ENCODE results near the gene PIBF1.
"Not testable (repeated sequence)": the region's sequence is repeated elsewhere in the genome, so short reads cannot be mapped to it uniquely, and the experiment has no call there.

PIBF1 gene

DNA sequence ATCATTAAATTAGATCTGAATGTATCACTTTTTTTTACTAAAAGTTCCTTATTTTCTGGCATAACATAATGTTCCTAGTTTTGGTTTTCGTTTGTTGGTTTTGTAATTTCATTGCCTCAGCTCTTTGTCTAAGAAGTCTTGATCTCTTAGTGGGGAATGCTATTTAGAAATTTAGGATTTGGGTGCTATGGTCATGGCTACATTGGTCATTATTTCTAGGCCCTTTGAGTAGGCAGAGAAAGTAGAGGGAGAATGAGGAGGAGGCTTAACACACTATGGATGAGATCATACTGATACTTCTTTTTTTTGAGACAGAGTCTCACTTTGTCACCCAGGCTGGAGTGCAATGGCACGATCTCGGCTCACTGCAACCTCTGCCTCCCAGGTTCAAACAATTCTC, 41.8 kb downstream of the PIBF1 start:
- DNase-seq: no peak

DNA sequence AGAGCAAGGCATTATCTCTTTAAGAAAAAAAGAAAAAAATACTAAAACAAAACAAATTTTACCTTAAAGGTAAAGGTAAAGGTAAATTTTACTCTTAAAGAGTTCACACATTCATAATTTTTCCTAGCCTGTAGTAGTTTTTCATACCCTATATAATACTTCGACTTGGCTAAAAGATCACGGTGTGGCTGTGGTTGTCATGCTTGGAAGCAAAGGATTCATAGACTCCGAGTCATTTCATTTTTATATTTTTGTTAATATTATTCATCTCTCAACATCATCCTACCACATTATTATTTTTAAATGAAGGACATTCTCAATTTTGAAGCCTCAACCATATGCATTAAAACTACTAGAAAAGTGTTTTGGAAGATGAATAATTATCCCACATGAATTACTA, 52.7 kb downstream of the PIBF1 start:
- no peak for DNase-seq

DNA sequence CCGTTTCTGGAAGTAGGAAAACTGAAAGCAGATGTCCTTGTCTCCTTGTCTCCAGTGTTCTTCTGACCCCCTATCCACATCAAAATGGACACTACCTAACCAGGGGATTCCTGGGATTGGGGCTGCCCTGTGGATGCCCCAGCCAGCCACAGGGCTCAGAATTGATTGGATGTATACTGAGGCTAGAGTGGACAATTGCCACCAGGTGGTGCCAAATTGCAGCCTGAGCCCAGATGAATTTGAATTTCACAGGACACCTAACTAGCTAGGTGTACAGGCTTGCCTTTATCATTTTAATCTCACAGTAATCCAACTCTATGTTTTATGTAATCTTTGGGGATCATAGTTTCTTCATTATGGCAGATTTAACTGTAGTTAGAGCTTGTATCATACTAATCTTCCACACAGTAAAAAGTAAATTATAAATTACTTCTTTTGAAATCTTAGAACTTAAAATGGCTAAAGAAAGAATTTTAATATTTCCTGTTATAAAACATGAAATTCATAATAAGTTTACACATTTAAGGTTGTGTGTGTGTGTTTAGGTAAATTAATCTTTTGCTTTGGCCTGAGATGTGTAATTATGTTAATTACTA, 58.0 kb downstream of the PIBF1 start:
- no peak for DNase-seq

DNA sequence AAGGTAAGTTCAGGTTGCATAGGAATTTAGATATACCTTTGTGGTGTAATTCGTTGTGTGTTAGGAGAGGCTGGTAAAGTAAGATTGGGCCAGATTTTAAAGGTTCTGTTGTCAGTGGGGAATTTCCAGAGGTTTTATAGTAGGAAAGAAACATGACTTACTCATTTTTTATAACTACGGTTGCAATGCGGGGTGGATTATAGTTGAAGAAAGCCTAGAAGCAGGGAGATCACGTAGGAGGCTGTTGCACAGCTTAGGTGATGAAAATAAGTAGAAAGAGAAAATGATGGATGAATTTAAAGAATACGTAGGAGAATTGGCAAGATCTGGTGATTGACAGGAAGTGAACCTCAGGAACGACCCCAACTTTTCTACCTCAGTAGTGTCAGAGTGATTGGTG, 61.1 kb downstream of the PIBF1 start:
- no peak for DNase-seq

DNA sequence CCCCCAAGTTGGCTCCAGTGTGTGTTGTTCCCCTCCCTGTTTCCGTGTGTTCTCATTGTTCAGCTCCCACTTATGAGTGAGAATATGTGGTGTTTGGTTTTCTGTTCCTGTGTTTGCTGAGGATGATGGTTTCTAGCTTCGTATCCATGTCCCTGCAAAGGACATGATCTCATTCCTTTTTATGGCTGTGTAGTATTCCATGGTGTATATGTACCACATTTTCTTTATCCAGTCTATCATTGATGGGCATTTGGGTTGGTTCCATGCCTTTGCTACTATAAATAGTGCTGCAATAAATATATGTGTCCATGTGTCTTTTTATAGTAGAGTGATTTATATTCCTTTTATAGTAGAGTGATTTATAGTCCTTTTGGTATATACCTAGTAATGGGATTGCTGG, 63.2 kb downstream of the PIBF1 start:
- DNase-seq: not testable (repeated sequence)

DNA sequence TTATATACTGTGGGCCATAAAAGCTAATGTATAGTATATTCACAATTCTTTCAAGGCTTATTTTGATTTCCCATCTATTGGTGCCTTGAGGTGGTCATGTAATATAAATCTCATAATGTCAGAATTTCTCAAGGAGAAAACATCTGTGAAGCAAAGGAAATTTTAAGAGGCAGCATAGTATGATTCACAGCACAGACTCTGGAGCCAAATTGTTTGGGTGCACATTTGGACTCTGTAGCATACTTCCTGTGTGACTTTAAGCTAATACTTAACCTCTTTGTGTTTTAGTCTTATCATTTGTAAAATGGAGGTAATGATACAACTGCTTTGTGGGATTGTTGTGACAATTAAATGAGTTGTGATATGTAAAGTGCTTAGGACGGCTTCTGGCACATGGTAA, 67.6 kb downstream of the PIBF1 start:
- DNase-seq: no peak

DNA sequence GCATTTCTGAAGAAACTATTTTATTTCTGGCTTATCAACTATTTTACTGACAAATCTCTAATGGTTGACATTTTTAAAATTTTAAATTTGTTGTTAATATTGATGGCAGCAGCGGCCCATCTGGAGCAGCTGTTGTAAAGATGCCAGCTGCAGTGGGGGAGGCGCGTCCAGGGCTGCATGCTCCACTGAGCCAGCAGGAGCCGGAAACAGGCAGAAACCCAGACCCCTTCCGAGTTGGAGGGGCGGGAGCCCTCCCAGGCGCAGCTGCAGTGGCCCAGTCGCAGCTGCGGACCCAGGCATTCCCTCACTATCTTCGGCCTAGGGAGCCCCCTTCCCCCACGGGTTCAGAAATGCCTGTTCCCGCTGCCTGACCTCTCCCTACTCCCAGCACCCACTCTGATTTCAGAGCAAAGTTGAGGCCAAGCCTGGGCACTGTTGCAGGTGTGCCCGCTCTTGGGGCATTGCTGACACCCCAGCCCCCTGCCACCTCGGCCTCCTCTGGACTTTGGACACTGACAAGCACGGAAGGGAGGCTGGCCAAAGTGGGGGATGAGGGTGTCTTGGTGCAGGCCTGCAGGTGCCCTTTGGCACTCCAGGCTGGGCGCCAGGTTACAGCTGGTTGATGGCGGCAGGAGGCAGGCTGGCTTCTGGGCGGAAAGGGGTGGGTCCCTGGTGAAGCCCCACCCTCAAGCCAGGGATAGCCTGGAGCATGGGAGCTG, 69.2 kb downstream of the PIBF1 start:
- DNase-seq: no peak

DNA sequence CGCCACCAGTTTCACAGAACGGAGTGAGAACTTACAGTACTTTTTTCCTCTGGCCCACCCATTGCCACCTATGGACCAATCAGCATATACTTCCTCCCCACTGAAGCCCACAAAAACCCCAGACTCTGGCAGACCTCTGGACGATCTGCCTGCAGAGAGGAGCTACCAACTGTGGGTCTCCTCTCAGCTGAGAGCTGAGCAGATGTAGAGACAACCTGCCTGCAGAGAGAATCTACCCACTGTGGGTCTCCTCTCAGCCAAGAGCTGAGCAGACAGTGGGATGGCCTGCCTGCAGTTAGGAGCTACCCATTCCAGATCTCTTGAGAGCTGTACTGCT, 69.7 kb downstream of the PIBF1 start:
- DNase-seq: no peak

DNA sequence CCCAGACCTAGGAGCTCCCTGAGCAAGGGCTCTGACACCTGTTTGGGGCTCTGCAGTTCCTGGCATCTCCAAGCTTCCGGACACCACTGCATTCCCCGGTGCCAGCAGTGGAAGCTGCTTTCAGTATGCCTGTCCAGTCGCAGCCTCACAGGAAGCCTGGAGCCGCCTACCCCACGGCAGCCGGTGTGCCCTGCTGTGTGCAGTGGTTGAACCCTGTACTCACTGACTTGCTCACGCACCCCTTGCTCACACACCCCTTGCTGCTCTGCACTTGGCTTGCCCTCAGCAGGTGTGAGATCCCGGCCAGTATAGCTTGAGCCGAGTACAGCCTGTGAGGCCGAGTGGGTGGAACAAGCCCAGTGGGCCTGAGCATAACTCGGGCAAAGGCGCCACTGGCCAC, 70.3 kb downstream of the PIBF1 start:
- DNase-seq: no peak

DNA sequence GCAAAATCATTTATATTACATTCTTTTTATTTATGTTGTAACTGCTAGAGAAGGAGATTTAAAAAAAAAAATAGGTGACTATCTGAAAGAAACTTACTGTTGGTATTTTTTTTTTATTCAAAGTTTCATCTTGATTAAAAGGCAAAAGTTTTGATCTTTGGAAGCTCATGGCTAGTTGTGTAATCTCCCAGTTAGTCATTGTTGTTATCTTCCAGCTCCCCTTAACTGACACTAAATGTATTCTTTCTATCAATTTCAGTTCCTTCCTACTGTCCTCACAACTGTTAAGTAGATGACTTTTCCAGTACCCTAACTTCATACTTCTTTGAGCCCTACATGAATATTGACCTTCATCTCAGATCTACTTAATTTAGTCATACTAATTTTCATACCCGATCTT, 71.1 kb downstream of the PIBF1 start:
- no peak for DNase-seq

DNA sequence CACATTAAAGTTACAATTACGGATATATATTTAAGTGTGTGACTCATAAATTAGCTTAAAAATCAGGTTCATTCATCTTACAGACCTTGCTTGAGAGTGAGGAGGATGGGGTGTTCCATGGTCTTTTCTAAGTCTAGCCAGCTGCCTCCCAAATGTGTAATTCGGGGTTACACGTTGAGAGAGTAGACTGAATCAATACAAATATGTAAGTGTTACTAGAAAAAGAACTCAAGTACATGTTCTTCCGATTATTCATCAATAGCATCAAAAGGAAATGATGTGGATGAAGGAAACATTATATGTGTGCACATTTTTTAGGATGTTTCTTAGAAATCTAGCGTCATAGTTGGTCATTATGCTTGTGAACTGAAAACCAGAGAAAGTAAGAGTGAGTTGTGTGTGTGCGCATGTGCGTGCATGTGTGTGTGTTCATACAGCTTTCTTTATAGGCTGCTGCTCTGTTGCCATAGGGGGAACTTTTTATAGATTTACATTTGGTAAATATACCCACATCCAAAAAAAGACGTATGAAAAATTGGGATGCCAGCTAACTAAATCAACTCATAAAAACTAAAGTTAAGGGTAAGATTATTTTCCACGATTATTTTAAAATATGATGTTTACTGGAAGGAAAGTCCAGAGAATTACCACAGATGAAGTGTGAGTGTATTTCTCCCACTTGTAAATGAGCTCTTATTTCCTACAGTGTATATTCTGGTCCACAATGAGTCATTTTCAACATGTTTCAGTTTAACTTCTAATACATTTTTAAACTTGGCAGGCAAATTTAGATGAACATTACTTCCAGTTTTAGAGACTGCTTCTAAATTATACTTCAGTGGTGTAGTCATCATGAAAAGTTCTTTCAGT, 82.4 kb downstream of the PIBF1 start:
- DNase-seq: no peak

DNA sequence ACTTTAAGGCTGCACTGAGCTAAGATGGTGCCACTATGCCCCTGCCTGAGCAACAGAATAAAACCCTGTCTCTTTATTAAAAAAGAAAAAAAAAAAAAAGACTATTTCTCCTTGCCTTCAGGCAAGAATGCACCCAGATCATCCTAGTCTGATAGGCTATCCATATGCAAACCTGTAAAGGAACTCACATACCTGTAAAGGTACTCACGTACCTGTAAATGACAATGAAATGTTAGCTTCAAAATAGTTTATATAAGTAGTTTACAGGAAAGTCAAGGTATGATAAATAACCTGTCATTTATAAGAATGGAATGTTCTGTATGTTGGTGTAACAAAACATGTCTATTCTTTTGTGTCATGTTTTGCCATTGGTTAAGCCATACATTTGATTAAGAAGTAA, 86.3 kb downstream of the PIBF1 start:
- DNase-seq: no peak

DNA sequence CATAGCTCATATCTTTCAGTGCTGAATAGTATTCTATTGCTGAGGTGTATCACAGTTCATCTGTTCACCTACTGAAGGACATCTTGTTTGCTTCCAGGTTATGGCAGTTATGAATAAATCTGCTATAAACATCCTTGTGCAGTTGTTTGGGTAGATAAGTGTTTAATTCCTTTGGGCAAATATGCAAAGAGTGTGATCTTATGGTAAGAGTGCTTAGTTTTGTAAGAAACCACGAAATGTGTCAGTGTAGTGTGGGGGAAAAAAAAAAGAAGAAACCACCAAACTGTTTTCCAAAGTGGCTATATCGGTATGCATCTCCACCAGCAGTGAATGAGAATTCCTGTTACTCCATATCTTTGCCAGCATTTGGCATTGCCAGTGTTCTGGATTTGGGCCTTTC, 93.3 kb downstream of the PIBF1 start:
- DNase-seq: no peak

DNA sequence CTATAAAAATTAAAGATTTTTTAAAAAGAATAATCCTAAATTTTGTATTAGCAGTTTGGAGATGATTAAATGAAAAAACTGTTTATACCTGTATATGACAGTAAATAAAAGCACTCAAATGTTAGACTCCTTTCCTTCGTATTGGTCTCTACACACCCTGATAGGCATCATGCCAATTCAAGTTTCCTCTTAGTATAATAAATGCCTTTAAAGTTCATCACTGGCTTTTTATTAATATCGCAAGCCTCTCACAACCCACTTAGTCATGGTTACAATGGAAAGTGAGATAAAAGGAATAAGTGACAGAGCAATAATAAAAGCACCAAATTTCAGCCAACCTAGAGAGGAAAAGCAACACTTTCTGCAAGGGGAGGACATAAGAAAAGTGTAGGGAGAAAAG, 102.2 kb downstream of the PIBF1 start:
- no peak for DNase-seq

DNA sequence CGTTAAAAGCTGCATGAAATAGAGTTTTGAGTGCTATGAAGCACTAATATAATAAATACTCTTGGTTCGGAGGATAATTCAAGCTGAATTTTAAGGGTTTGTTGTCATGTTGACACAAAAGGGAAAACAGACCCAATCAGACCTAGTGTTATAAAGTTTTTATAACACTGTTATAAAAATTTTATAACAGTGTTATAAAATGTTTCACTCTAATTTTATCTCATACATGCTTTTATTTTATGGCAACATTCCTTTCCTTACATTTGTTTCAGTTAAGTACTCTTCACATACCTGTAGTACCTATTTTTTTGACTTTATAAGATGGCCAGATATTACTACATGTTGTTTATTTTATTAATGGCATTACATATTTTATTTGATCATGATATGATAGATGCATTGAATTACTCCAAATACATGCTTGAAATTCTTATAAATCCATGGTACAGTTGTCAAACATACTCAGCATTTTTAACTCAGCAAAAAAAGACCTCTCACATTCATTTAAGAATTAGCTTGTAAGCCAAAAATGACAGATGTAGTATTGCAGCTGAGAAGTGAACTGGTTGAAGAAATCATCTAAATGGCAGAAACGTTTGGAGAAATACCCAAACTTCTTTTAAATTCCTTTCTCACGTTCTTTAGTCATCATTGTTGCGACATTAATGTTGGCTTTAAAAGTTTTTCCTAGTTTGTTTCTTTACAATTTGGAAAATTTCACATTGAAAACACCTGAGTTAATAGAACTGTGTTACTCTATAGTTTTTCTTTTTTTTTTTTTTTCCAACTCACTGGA, 104.5 kb downstream of the PIBF1 start:
- DNase-seq: no peak

DNA sequence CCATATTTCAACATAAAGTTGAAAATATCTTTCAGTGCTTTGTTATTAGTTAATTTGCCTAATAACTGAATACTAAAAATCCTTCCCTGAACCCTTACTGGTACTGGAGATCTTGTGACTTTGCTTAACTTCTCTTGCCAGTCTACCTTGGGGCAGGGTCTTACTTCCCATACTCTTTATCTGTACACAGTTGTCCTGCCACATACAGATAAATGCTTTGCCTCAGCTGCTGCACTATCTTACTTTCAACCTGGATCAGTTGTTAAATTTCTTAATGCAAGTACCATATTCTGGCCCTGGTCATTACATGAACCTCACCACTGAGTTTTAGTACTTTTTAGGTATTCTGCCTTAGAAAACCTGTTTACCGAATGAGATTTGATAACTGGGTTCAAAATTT, 107.6 kb downstream of the PIBF1 start:
- DNase-seq: no peak

DNA sequence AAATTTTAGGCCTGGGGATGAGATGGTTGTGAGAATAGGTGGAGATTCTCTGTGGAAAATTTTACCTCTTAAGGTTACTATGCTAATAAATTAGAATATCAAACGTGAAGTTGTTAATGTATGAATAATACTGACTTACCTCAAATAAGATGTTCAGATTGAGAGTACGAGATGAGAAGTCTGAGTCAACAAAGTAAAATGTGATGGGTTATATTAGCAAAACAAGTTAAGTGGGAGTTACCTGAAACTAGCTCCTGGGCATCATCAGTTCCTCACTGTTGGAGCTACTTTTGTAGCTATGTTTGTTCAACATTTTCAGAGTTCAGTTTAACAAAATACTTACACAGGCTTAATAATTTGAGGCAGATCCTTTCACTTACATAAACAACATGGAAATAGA, 108.6 kb downstream of the PIBF1 start:
- DNase-seq: no peak

DNA sequence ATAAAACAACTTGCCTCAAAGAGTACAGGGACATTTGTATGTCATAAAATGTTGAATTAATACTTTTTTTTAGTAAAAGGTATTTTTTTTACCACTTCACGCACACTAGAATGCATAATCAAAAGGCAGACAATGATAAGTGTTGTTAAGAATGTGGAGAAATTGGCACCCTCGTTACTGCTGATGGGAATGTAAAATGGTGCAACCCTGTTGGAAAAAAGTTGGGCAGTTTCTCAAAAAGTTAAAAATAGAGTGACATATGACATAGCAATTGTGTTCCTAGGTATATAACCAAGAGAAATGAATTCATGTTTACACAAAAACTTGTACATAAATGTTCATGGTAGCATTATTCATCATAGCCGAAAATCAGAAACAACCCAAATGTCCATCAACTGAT, 109.5 kb downstream of the PIBF1 start:
- no peak for DNase-seq

DNA sequence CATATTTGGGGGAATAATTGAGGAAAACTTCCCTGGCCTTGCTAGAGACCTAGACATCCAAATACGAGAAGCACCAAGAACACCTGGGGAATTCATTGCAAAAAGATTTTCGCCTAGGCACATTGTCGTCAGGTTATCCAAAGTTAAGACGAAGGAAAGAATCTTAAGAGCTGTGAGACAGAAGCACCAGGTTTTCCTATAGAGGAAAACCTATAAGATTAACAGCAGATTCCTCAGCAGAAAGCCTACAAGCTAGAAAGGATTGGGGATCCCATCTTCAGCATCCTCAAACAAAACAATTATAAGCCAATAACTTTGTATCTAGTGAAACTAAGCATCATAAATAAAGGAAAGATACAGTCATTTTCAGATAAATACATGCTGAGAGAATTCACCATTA, 114.9 kb downstream of the PIBF1 start:
- no peak for DNase-seq

DNA sequence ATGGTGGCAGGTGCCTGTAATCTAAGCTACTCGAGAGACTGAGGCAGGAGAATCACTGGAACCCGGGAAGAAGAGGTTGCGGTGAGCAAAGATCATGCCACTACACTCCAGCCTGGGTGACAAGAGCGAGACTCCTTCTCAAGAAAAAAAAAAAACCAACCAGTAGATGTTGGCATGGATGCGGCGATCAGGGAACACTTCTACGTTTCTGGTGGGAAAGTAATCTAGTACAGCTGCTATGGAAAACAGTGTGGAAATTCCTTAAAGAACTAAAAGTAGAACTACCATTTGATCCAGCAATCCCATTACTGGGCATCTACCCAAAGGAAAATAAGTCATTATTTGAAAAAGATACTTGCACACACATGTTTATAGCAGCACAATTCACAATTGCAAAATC, 119.6 kb downstream of the PIBF1 start:
- not testable (repeated sequence) for DNase-seq

DNA sequence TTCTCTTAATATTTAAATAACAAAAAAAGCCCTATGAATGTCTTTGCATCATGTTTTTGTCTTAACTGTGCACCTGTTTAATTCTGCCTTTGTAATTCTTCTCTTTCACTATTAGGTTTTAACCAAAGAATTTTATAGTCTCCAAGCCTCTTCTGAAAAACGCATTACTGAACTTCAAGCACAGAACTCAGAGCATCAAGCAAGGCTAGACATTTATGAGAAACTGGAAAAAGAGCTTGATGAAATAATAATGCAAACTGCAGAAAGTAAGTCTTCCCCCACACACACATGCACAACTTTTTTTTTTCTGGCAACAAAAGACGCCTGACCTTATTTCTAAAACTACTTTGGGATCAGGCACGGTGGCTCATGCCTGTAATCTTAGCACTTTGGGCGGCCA, 126.5 kb downstream of the PIBF1 start:
- no peak for DNase-seq

DNA sequence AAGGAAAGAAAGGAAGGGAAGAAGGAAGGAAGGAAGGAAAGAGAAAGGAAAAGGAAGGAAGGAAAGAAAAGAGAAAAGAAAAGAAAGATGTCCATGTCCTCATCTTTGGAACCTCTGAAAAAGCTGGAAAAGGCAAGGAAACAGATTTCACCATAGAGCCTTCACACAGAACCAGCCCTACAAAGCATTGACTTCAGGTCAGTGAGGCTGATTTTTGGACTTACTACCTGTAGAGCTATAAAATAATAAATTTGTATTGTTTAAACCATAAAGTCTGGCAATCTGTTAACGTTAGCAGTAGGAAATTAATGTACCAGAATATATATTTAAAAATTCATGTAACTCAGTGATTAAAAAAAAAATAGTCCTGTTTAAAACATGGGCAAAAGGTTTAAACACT, 130.0 kb downstream of the PIBF1 start:
- DNase-seq: no peak

DNA sequence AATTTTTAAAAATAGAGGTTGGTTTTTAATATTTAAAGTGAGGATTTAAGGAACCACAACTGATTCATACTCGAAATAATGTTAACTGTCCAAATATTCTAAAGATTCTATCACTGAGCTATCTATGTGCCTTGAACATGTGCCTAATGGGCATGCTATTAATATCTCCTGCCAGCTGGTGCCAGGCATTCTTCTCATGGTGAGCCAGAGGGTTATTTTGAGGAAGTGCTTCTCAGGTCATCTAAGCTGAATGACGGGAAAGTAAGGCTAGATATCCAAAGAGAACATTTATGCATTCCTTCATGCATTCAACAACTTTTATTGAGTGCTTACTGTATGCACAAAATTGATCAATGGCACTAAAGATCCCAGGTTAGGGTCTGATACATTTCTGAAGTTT, 138.2 kb downstream of the PIBF1 start:
- no peak for DNase-seq

DNA sequence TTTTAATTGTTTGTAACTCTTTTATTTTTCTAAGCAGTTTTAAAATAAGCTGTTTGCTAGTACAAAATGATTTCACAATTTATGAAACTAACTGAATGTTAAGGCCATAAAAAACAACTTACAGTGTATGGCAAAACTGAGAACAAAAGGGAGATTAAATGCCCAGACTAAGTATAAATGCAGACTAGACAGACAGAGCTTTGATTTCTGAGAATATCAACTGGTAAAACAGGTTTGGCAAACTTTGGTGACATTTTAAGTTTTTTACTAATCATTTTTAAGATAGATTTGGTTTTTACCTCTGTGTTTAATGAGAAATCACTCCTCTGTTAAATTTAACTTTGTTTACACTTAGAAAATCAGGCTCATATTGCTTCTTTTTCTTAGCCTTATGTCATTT, 149.4 kb downstream of the PIBF1 start:
- DNase-seq: no peak

Data from NCI-H187 treated with DMSO at 0.1 percent for 48 hours (cell line).